Bronchial epithelial cell (primary cell): ENCODE measurements around the gene BRS3. TPM values are rescaled to one million over a fixed set of nuclear protein-coding genes. Genes with fewer than 3 reads are reported as not detected.
"Not testable (repeated sequence)": the region's sequence is repeated elsewhere in the genome, so short reads cannot be mapped to it uniquely, and the experiment has no call there.

Source experiments
- DNase-seq: peaks from one replicate; pipeline ENCODE4 v3.0.0-alpha.2; 2010; ENCODE audit warnings: low read depth
- FAIRE-seq: peaks from 2 replicates; lab custom pipeline; 2011; peaks lifted over from hg19 to GRCh38; lab: Jason Lieb, UNC
- H3K27me3 ChIP-seq: 2 replicates; pipeline ENCODE4 v1.5.1; 2011; ENCODE audit warnings: low read length; ENCODE audit not compliant: control insufficient read depth, insufficient read depth
- H3K36me3 ChIP-seq: 2 replicates; pipeline ENCODE4 v1.5.1; 2011; ENCODE audit warnings: low read length; ENCODE audit not compliant: control insufficient read depth, insufficient read depth
- H3K4me3 ChIP-seq: 2 replicates; pipeline ENCODE4 v1.5.1; 2011; ENCODE audit warnings: mild to moderate bottlenecking, low read depth, low read length, control low read depth
- CTCF ChIP-seq: IDR thresholded peaks from 2 replicates; pipeline ENCODE4 v1.5.1; 2011; ENCODE audit warnings: mild to moderate bottlenecking, moderate library complexity, low read length, control low read depth, inconsistent platforms; ENCODE audit not compliant: insufficient read depth, severe bottlenecking
- total RNA-seq: library from RNA; depleted of rRNA; stranded (reverse); fragments of >200 nt; gene quantifications from 2 replicates; pipeline ENCODE4 v1.2.1, GENCODE V29; 2014

The BRS3 gene
- total RNA-seq, result not detected in 2 replicates

GRCh38 chrX:136487647-136488046 lies at the start of gene BRS3:
Gene BRS3, plus strand, starts transcription at chrX:136487947. Its CDS starts 168 bp downstream, at chrX:136488115.
- H3K36me3 ChIP-seq, result no peaks in the 10 kb centered on the region
- no peak within 1 kb of the TSS for H3K4me3 ChIP-seq
- TF ChIP-seq CTCF, result no peak
- DNase-seq, result no peak
- H3K27me3 ChIP-seq, result no peaks in the 10 kb centered on the region
- no peak for FAIRE-seq

- Histone ChIP-seq H3K36me3 (no peaks in the 10 kb centered on the region), H3K4me3 (no peak overlapping the region), H3K27me3 (no peaks in the 10 kb centered on the region)
- FAIRE-seq (no peak), DNase-seq (no peak)
- TF ChIP-seq CTCF, result no peak
Observed at GRCh38 chrX:136438192-136438591, 49.6 kb upstream of the BRS3 start.

GRCh38 chrX:136445674-136446073 lies 42.1 kb upstream of the BRS3 start:
- FAIRE-seq, H3K36me3 ChIP-seq, H3K27me3 ChIP-seq, H3K4me3 ChIP-seq, DNase-seq: not testable (repeated sequence)

GRCh38 chrX:136446208-136446607 lies 41.5 kb upstream of the BRS3 start:
- FAIRE-seq (no peak), DNase-seq (no peak)
- no peak for TF ChIP-seq CTCF
- Histone ChIP-seq H3K27me3 (no peaks in the 10 kb centered on the region), H3K4me3 (no peak overlapping the region), H3K36me3 (no peaks in the 10 kb centered on the region)

GRCh38 chrX:136447308-136447707 lies 40.4 kb upstream of the BRS3 start:
- H3K36me3 ChIP-seq, result no peaks in the 10 kb centered on the region
- TF ChIP-seq CTCF, result no peak
- DNase-seq (no peak), FAIRE-seq (no peak)
- H3K27me3 ChIP-seq, result no peaks in the 10 kb centered on the region
- no peak overlapping the region for H3K4me3 ChIP-seq

GRCh38 chrX:136447968-136448367 lies 39.8 kb upstream of the BRS3 start:
- no peaks in the 10 kb centered on the region for H3K36me3 ChIP-seq
- FAIRE-seq (no peak), DNase-seq (no peak)
- TF ChIP-seq CTCF, result no peak
- no peak overlapping the region for H3K4me3 ChIP-seq
- no peaks in the 10 kb centered on the region for H3K27me3 ChIP-seq
